Neural cell (in vitro differentiated cells): ENCODE data around the gene HSF4.

Experiments
- CTCF ChIP-seq: fragments of 450-650 bp; IDR thresholded peaks from 2 replicates; pipeline ENCODE4 v1.5.1; 2014; ENCODE audit warnings: antibody characterized with exemption, mild to moderate bottlenecking, moderate library complexity; ENCODE audit not compliant: poor library complexity, severe bottlenecking
- EP300 ChIP-seq: fragments of 450-650 bp; conservative IDR thresholded peaks from 2 replicates; pipeline ENCODE4 v1.6.1; 2014; ENCODE audit warnings: antibody characterized with exemption, mild to moderate bottlenecking, moderate library complexity; ENCODE audit not compliant: poor library complexity, severe bottlenecking
- EZH2 ChIP-seq: fragments of 200-600, 300-800 bp; shearing (Covaris generic), sonication (generic); IDR thresholded peaks from 2 replicates; pipeline ENCODE4 v1.6.1; 2014; ENCODE audit warnings: antibody characterized with exemption, low read length, borderline replicate concordance, mild to moderate bottlenecking; ENCODE audit not compliant: insufficient read depth, poor library complexity, severe bottlenecking
- MXI1 ChIP-seq: fragments of 450-650 bp; conservative IDR thresholded peaks from 2 replicates; pipeline ENCODE4 v1.6.1; 2014; ENCODE audit warnings: antibody characterized with exemption, mild to moderate bottlenecking; ENCODE audit not compliant: poor library complexity, severe bottlenecking
- POLR2AphosphoS5 ChIP-seq: IDR thresholded peaks from 2 replicates; pipeline ENCODE4 v1.6.1; 2012

DNA sequence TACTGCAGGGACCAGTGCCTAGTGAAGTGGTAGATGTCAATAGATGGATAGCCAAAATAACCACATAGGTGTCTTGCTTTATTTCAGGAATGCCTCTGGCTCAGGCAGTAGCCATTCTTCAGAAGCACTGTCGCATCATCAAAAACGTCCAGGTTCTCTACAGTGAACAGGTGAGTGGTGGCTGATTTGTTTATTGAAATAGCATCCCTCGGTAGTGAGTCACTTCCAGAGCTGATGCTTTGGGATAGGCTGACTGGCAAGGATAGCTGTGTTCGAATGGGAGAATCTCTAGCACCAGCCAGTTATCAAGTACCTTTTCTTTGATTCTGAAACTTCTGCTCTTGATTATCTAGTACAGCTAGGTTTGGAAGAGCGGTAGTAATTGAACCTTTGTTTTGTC, 44.5 kb upstream of the HSF4 start:
- no peak for TF ChIP-seq EZH2
- TF ChIP-seq POLR2AphosphoS5 = no peak
- no peak for TF ChIP-seq CTCF
- no peak for TF ChIP-seq MXI1
- no peak for TF ChIP-seq EP300
